Stimulated activated CD4-positive, alpha-beta T cell treated with anti-CD3 and anti-CD28 coated beads, Interleukin-15, amount 100 ng/mL, for 48 hours (primary cell): ENCODE results near the gene CYB5A.
A peak's percentile ranks its signal among the peaks of the same experiment; 100 is the strongest.

Experiments used
- DNase-seq, 2 donors: peaks; one replicate each; pipeline ENCODE4 v3.0.0-alpha.2; 2020; ENCODE audit warnings: low read depth in 2 of 2

CYB5A gene

GRCh38 chr18:74277296-74277695 lies 14.5 kb downstream of the CYB5A start:
- DNase-seq: no peak

GRCh38 chr18:74276609-74277008 lies 15.2 kb downstream of the CYB5A start:
- DNase-seq: no peak

DNA sequence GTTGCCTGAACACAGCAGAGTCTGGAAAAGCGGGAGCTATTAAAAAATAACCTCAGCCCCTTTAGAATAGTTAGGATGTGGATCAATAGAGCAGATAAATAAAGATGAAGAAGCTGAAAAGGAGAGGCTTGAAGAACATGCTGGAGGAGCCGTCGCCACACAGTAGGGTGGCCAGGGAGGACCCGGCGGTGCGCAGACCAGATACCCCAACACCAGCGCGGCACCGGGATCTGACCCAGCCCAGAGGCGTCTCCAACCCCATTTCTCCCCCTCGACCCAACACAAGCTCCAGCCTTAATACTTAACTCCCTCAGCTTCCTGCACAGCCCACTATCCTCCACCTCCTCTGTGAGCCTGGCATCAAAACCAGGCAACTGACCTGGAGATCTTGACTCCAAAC lies 16.0 kb downstream of the CYB5A start:
- no peak for DNase-seq

DNA sequence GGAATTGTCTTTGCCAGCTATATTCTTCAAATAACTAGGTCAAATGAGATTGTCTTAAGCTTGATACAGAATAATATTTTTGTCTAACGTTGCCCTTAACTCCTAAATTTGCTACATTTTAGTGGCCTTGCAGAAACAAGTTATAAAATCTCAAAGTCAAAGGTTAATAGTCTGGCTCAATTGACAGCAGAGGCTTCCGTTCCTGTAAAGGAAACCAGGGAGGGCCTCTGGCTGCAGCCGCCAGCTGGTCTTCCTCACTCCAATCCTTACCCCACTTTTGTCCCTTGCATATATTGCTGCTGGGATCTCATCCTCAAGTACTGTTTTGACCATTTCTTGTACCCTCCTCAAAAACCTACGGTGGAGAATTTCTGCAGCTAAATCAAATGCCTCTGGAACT lies 17.1 kb downstream of the CYB5A start:
- no peak for DNase-seq

- DNase-seq: no peak
These were observed 18.4 kb downstream of the CYB5A start for GRCh38 chr18:74273394-74273793.

DNA sequence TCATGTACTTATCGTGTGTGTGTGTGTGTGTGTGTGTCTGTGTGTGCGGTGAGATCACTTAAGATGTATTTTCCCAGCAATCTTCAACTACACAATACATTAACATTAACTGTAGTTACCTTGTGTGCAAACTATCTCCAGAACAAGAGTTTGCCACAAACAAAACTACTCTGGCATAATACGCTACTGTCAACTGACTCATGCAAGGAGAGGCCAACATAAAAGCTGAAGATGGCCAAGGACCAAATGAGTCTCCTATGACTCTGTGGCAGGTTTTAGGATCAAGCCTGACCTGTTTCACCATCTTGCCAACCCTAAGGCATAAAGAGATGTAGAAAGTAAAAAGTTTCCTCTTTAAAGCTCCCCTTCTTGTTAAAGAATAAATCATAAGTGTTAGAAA lies 20.1 kb downstream of the CYB5A start:
- no peak for DNase-seq

DNA sequence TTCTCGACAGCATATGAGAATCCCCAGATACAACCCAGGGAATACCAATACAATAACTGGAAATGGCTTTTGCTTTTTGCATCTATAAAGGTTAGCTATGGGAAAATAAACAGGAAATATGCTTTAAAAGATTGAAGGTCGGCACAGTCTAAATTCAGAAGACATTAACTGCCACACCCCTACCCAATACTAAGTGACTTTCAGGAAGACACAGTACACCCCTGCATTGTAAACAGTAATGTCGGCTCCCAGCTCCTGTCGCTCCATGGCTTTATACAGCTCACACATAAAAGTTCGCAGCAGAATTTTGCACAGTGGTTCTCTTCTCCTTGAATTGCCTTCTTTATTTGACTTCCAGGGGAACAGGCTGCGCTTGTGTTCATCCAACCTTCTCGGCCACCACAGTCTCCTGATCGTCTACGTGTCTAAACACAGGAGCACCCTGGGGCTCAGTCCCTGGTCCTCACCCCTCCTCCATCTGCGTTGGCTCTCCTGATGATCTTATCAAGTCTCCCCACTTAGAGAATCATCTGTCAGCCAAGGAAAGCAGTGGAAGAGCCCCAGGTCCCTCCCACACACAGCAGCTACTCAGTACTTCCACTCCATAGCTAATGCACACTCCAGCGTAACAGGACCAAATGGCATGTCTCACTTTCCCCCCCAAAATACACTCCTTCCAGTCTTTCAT lies 22.7 kb downstream of the CYB5A start:
- DNase-seq: no peak

- DNase-seq: no peak
These were observed 23.6 kb downstream of the CYB5A start for GRCh38 chr18:74268175-74268574.

GRCh38 chr18:74266161-74266560 lies 25.6 kb downstream of the CYB5A start:
- DNase-seq: no peak

- DNase-seq: no peak
These were observed 26.1 kb downstream of the CYB5A start for GRCh38 chr18:74265546-74266098.

GRCh38 chr18:74264303-74265020 lies 27.3 kb downstream of the CYB5A start:
- no peak for DNase-seq

- DNase-seq: no peak
These were observed 30.6 kb downstream of the CYB5A start for GRCh38 chr18:74261053-74261713.

GRCh38 chr18:74259347-74259746 lies 32.4 kb downstream of the CYB5A start:
- no peak for DNase-seq

GRCh38 chr18:74257083-74257482 lies 34.7 kb downstream of the CYB5A start:
- no peak for DNase-seq

- DNase-seq: no peak
These were observed 35.6 kb downstream of the CYB5A start for GRCh38 chr18:74256190-74256589.

GRCh38 chr18:74255131-74255616 lies 36.6 kb downstream of the CYB5A start:
- no peak for DNase-seq

GRCh38 chr18:74252039-74252395 lies 39.7 kb downstream of the CYB5A start:
- peak in 1 of 2 donors; percentile 30 for DNase-seq

- DNase-seq: no peak
These were observed 40.3 kb downstream of the CYB5A start for GRCh38 chr18:74251297-74252038.

GRCh38 chr18:74250131-74250530 lies 41.6 kb downstream of the CYB5A start:
- DNase-seq: no peak

- no peak for DNase-seq
These were observed 42.4 kb downstream of the CYB5A start for GRCh38 chr18:74249181-74249968.

DNA sequence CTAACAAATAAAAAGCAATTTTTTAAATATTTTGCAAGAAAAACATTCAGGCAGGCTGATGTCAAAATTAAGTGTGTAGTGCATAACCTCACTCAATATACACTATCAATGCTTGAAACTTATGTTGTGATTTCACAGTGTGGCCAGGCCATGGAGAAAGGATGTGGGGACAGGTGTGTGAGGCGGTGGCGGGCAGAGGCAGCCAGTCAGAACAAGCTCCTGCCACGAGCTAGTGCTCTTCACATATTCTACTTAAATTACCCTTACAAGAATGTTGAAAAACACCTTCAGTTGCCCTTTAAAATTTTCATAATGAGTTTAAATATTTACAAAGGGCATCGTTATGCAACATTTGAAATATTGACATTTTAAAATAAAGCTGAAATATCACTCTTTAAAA lies 43.2 kb downstream of the CYB5A start:
- no peak for DNase-seq
